ENCODE data around the gene OTOS. TPM values are rescaled to one million over a fixed set of nuclear protein-coding genes. Genes with fewer than 3 reads are reported as not detected.

The OTOS gene
- total and polyA plus RNA-seq, 2 of the 13 experiments (the other 11 are each of a cell fraction or from before 2014, with no cell fraction given) = not detected

DNA sequence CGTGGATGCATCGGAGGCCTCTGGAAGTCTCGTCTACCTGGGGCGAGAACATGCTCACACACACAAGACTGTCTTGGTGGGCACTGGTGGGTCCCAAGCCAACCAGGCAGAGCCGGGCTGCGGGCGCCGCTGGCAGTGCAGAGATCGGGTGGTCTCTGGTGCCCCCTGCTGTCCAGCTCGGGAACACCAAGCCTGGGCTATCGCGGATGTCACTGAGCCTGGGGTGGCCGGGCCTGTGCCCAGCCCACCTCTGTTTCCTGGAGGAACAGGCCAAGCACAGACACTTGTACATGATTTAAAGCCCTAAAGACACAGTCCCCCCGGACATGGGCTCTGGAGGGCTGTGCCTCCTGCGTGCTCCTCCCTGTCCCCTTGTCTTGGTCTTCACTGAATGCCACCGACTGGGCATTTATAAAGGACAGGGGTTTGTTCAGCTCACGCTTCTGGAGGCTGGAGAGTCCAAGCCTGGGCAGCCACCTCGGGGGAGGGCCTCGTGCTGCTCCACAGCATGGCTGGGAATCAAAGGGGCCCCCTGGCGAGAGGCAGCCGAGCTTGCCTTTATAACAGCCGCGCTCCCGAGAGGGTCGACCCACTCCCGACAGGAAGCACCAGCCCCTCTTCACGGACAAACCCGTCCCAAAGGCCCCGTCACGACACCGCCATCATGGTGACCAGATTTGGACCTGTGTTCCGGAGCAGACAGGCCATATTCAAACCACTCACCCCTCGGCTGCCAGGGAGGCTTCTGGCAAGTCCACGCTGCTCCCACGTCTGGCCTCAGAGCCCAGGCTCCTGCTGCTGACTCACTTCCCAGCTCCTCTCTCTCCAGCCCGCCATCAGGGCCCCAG lies 3.6 kb upstream of the OTOS start (continued):
- TF ChIP-seq SALL1 (CRISPR knock-in tag; IDR thresholded peaks at IDR 0.05) (peak; percentile 60; the same call in 1 of the 2 replicates), ZBTB3 (CRISPR knock-in tag; IDR thresholded peaks at IDR 0.05; ENCODE audit: borderline replicate concordance, low read depth) (no peak), ZNF160 (CRISPR knock-in tag; IDR thresholded peaks at IDR 0.05) (0 out of 2 replicates have a peak, but pooled peaks have one; percentile 38), ZNF841 (CRISPR knock-in tag; IDR thresholded peaks at IDR 0.05; ENCODE audit: borderline replicate concordance) (no peak), FOXP1 (IDR thresholded peaks at IDR 0.05) (no peak), FOXP1 (CRISPR knock-in tag; IDR thresholded peaks at IDR 0.05) (no peak), ZFP91 (CRISPR knock-in tag; IDR thresholded peaks at IDR 0.05; ENCODE audit: borderline replicate concordance) (peak; percentile 38; the same call in 1 of the 2 replicates), ZNF335 (CRISPR knock-in tag; IDR thresholded peaks at IDR 0.05) (0 out of 2 replicates have a peak, but pooled peaks have one; percentile 43), ZNF75D (CRISPR knock-in tag; IDR thresholded peaks at IDR 0.05; ENCODE audit: borderline replicate concordance) (no peak), TGIF2 (CRISPR knock-in tag; IDR thresholded peaks at IDR 0.05) (no peak), CAMTA2 (CRISPR knock-in tag; IDR thresholded peaks at IDR 0.05; ENCODE audit: borderline replicate concordance) (peak; percentile 82; the same call in 1 of the 2 replicates), ZFY (CRISPR knock-in tag; IDR thresholded peaks at IDR 0.05) (0 out of 2 replicates have a peak, but pooled peaks have one; percentile 27), ZNF687 (CRISPR knock-in tag; IDR thresholded peaks at IDR 0.05) (peak; percentile 27; the same call in 1 of the 2 replicates), ZNF224 (CRISPR knock-in tag; IDR thresholded peaks at IDR 0.05) (no peak), IKZF4 (CRISPR knock-in tag; IDR thresholded peaks at IDR 0.05; ENCODE audit: borderline replicate concordance, low read depth, not compliant biosample characterization) (peak; percentile 37), ZNF317 (CRISPR knock-in tag; IDR thresholded peaks at IDR 0.05) (0 out of 2 replicates have a peak, but pooled peaks have one; percentile 48), PRDM4 (CRISPR knock-in tag; IDR thresholded peaks at IDR 0.05; ENCODE audit: borderline replicate concordance) (no peak), ZNF501 (CRISPR knock-in tag; IDR thresholded peaks at IDR 0.05) (peak; percentile 36; the same call in 1 of the 2 replicates), ZSCAN21 (CRISPR knock-in tag; IDR thresholded peaks at IDR 0.05; ENCODE audit: borderline replicate concordance) (no peak)
- TF ChIP-seq, protein P1, sequence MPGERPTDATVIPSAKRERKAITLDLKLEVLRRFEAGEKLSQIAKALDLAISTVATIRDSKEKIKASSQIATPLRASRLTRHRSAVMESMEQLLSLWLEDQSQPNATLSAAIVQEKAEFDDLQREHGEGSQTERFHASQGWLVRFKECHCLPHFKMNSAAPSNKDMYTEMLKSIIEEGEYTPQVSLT (CRISPR knock-in tag; IDR thresholded peaks at IDR 0.05; ENCODE audit: borderline replicate concordance, low read depth) = no peak
